HepG2 (cell line): ENCODE measurements around the gene COL18A1. TPM values are rescaled to one million over a fixed set of nuclear protein-coding genes. Genes with fewer than 3 reads are reported as not detected.

Experiments used
- CEBPB ChIP-seq: IDR thresholded peaks from 2 replicates; pipeline ENCODE4 v1.6.1; 2011; ENCODE audit warnings: low read depth, low read length, improper control_type of control experiment, borderline replicate concordance
- CENPT ChIP-seq: sonication (generic); formaldehyde crosslinking; IDR thresholded peaks from 2 replicates; pipeline ENCODE4 v1.8.0; 2022; ENCODE audit warnings: low read depth, mild to moderate bottlenecking, moderate library complexity, missing genetic modification reagents
- CSRNP1 ChIP-seq: sonication (generic); formaldehyde crosslinking; IDR thresholded peaks from 2 replicates; pipeline ENCODE4 v1.8.1; 2023; ENCODE audit warnings: mild to moderate bottlenecking, missing genetic modification reagents
- GATAD2A ChIP-seq: IDR thresholded peaks from 2 replicates; pipeline ENCODE4 v1.6.1; 2016
- HNRNPK ChIP-seq: fragments of 200-400 bp; formaldehyde crosslinking; IDR thresholded peaks from 2 replicates; pipeline ENCODE4 v1.6.1; 2018; ENCODE audit warnings: low read length, low read depth, moderate library complexity, mild to moderate bottlenecking; ENCODE audit not compliant: poor library complexity, severe bottlenecking
- HNRNPLL ChIP-seq: fragments of 200-400 bp; formaldehyde crosslinking; IDR thresholded peaks from 2 replicates; pipeline ENCODE4 v1.6.1; 2017; ENCODE audit warnings: mild to moderate bottlenecking, low read depth, low read length; ENCODE audit not compliant: poor library complexity, severe bottlenecking
- KDM6A ChIP-seq: IDR thresholded peaks from 2 replicates; pipeline ENCODE4 v1.6.1; 2016; ENCODE audit warnings: low read depth
- KMT2A ChIP-seq: sonication (generic); formaldehyde crosslinking; IDR thresholded peaks from 2 replicates; pipeline ENCODE4 v1.4.0; 2020; ENCODE audit warnings: missing genetic modification reagents
- LCORL ChIP-seq, 2 experiments: fragments of 450-650 bp in 1 of 2; sonication (generic) in 1 of 2; formaldehyde crosslinking in 1 of 2; IDR thresholded peaks; 2 replicates each; pipeline versions ENCODE4 v1.5.0 to v1.6.1; 2017 to 2020; ENCODE audit warnings: antibody characterized with exemption in 1 of 2, missing genetic modification reagents in 1 of 2
- MAFG ChIP-seq: sonication (generic); formaldehyde crosslinking; IDR thresholded peaks from 2 replicates; pipeline ENCODE4 v1.5.1; 2020; ENCODE audit warnings: mild to moderate bottlenecking, missing genetic modification reagents
- PAX8 ChIP-seq: sonication (generic); formaldehyde crosslinking; IDR thresholded peaks from 2 replicates; pipeline ENCODE4 v1.8.0; 2022; ENCODE audit warnings: mild to moderate bottlenecking, missing genetic modification reagents, borderline replicate concordance
- SRSF1 ChIP-seq: fragments of 200-400 bp; formaldehyde crosslinking; optimal IDR thresholded peaks from 2 replicates; pipeline ENCODE3; 2017; ENCODE audit warnings: mild to moderate bottlenecking, low read depth, low read length, moderate library complexity
- ZFP1 ChIP-seq: IDR thresholded peaks from 2 replicates; pipeline ENCODE4 v1.6.1; 2016
- ZFP36L2 ChIP-seq: sonication (generic); formaldehyde crosslinking; IDR thresholded peaks from 2 replicates; pipeline ENCODE4 v1.4.0; 2020; ENCODE audit warnings: missing genetic modification reagents
- ZKSCAN1 ChIP-seq: fragments of 150-350 bp; IDR thresholded peaks from 2 replicates; pipeline ENCODE4 v1.6.1; 2014; ENCODE audit warnings: low read length
- ZNF34 ChIP-seq: sonication (generic); formaldehyde crosslinking; IDR thresholded peaks from 2 replicates; pipeline ENCODE4 v1.4.0; 2020; ENCODE audit warnings: mild to moderate bottlenecking, missing genetic modification reagents, borderline replicate concordance
- ZNF354B ChIP-seq: sonication (generic); formaldehyde crosslinking; IDR thresholded peaks from 2 replicates; pipeline ENCODE4 v1.8.0; 2022; ENCODE audit warnings: mild to moderate bottlenecking, missing genetic modification reagents
- ZNF383 ChIP-seq: sonication (generic); formaldehyde crosslinking; IDR thresholded peaks from 2 replicates; pipeline ENCODE4 v1.4.0; 2020; ENCODE audit warnings: missing genetic modification reagents, mild to moderate bottlenecking, borderline replicate concordance
- ZNF552 ChIP-seq: sonication (generic); formaldehyde crosslinking; IDR thresholded peaks from 2 replicates; pipeline ENCODE4 v1.9.0; 2022; ENCODE audit warnings: missing genetic modification reagents, mild to moderate bottlenecking, borderline replicate concordance
- ZNF670 ChIP-seq: sonication (generic); formaldehyde crosslinking; IDR thresholded peaks from 2 replicates; pipeline ENCODE4 v1.8.0; 2022; ENCODE audit warnings: mild to moderate bottlenecking, missing genetic modification reagents, borderline replicate concordance
- polyA plus RNA-seq, 8 experiments: library from polyadenylated mRNA; depleted of rRNA in 3 of 8; stranded (reverse) in 7 of 8; unstranded in 1 of 8; fragments of >200 nt; fragmentation: Illumina TruSeq in 4 of 8; extraction: Trizol in 4 of 8; gene quantifications; 2 replicates each; pipeline versions ENCODE4 v1.2.1 to v1.2.3, GENCODE V29; 2011 to 2016; ENCODE audit warnings: low read depth in 4 of 8, missing spikeins in 1 of 8, mixed read lengths in 1 of 8; ENCODE audit not compliant: insufficient read depth in 1 of 8
- total RNA-seq, 5 experiments: library from RNA; depleted of rRNA; stranded (reverse); fragments of >200 nt; fragmentation: Illumina TruSeq; extraction: Trizol; gene quantifications; 2 replicates each; pipeline ENCODE4 v1.2.3, GENCODE V29; 2016; ENCODE audit warnings: low read depth in 1 of 5
- TF ChIP-seq, protein P1 (sequence below): sonication (generic); formaldehyde crosslinking; IDR thresholded peaks from 2 replicates; pipeline ENCODE4 v1.8.0; 2022; ENCODE audit warnings: mild to moderate bottlenecking, missing genetic modification reagents; ENCODE audit not compliant: insufficient replicate concordance
- TF ChIP-seq, protein P2 (sequence below): sonication (generic); formaldehyde crosslinking; IDR thresholded peaks from 2 replicates; pipeline ENCODE4 v1.5.0; 2020; ENCODE audit warnings: missing genetic modification reagents, mild to moderate bottlenecking, borderline replicate concordance
- TF ChIP-seq, protein P3 (sequence below): sonication (generic); formaldehyde crosslinking; IDR thresholded peaks from 2 replicates; pipeline ENCODE4; 2020; ENCODE audit warnings: missing genetic modification reagents, mild to moderate bottlenecking, borderline replicate concordance

Gene COL18A1
- total and polyA plus RNA-seq, 2 of the 13 experiments (the other 11 are each of a cell fraction or from before 2014, with no cell fraction given), result 79.0 to 102 TPM

- TF ChIP-seq, protein P1, sequence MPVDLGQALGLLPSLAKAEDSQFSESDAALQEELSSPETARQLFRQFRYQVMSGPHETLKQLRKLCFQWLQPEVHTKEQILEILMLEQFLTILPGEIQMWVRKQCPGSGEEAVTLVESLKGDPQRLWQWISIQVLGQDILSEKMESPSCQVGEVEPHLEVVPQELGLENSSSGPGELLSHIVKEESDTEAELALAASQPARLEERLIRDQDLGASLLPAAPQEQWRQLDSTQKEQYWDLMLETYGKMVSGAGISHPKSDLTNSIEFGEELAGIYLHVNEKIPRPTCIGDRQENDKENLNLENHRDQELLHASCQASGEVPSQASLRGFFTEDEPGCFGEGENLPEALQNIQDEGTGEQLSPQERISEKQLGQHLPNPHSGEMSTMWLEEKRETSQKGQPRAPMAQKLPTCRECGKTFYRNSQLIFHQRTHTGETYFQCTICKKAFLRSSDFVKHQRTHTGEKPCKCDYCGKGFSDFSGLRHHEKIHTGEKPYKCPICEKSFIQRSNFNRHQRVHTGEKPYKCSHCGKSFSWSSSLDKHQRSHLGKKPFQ, result peak; percentile 75
- TF ChIP-seq HNRNPK (no peak), MAFG (CRISPR knock-in tag) (no peak), CENPT (CRISPR knock-in tag) (no peak), ZNF34 (CRISPR knock-in tag) (0 out of 2 replicates have a peak, but pooled peaks have one; percentile 6), SRSF1 (peak; percentile 30), LCORL (IDR thresholded peaks at IDR 0.05) (no peak), LCORL (CRISPR knock-in tag; IDR thresholded peaks at IDR 0.05) (peak; percentile 85), GATAD2A (CRISPR knock-in tag) (peak; percentile 81), ZKSCAN1 (no peak), ZNF383 (peak; percentile 87; the same call in 1 of the 2 replicates), HNRNPLL (peak; percentile 39), ZFP36L2 (no peak), ZNF670 (CRISPR knock-in tag) (no peak), ZNF552 (CRISPR knock-in tag) (no peak), KMT2A (peak; percentile 80), ZNF354B (CRISPR knock-in tag) (no peak), PAX8 (CRISPR knock-in tag) (no peak), KDM6A (CRISPR knock-in tag) (no peak; the same call in 1 of the 2 replicates), CSRNP1 (CRISPR knock-in tag) (no peak), CEBPB (no peak), ZFP1 (peak; percentile 66)
- TF ChIP-seq, protein P2, sequence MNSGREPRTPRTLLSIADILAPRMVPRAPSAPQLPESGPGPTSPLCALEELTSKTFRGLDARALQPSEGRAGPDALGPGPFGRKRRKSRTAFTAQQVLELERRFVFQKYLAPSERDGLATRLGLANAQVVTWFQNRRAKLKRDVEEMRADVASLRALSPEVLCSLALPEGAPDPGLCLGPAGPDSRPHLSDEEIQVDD (CRISPR knock-in tag), result no peak
- TF ChIP-seq, protein P3, sequence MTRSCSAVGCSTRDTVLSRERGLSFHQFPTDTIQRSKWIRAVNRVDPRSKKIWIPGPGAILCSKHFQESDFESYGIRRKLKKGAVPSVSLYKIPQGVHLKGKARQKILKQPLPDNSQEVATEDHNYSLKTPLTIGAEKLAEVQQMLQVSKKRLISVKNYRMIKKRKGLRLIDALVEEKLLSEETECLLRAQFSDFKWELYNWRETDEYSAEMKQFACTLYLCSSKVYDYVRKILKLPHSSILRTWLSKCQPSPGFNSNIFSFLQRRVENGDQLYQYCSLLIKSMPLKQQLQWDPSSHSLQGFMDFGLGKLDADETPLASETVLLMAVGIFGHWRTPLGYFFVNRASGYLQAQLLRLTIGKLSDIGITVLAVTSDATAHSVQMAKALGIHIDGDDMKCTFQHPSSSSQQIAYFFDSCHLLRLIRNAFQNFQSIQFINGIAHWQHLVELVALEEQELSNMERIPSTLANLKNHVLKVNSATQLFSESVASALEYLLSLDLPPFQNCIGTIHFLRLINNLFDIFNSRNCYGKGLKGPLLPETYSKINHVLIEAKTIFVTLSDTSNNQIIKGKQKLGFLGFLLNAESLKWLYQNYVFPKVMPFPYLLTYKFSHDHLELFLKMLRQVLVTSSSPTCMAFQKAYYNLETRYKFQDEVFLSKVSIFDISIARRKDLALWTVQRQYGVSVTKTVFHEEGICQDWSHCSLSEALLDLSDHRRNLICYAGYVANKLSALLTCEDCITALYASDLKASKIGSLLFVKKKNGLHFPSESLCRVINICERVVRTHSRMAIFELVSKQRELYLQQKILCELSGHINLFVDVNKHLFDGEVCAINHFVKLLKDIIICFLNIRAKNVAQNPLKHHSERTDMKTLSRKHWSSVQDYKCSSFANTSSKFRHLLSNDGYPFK (CRISPR knock-in tag), result peak; percentile 86
Measured at GRCh38 chr21:45448810-45449657, 44.1 kb downstream of the COL18A1 start (continued).
